CD4-positive, alpha-beta T cell treated with Interleukin-1 beta for 1 hour (primary cell): Measurements from ENCODE around the gene RNF19B.
A peak's percentile ranks its signal among the peaks of the same experiment; 100 is the strongest.
"Not testable (repeated sequence)": the region's sequence is repeated elsewhere in the genome, so short reads cannot be mapped to it uniquely, and the experiment has no call there.

ENCODE experiments used
- DNase-seq, 2 donors: peaks; one replicate each; pipeline ENCODE4 v3.0.0-alpha.2; 2020 to 2022

The RNF19B gene

GRCh38 chr1:32991819-32992488 lies 27.3 kb upstream of the RNF19B start:
- DNase-seq = no peak

GRCh38 chr1:32991386-32991785 lies 26.8 kb upstream of the RNF19B start:
- DNase-seq = no peak

GRCh38 chr1:32990887-32991286 lies 26.3 kb upstream of the RNF19B start:
- no peak for DNase-seq

- peak in 1 of 2 donors; percentile 77 for DNase-seq
Measured at GRCh38 chr1:32989160-32990050, 24.8 kb upstream of the RNF19B start.

DNA sequence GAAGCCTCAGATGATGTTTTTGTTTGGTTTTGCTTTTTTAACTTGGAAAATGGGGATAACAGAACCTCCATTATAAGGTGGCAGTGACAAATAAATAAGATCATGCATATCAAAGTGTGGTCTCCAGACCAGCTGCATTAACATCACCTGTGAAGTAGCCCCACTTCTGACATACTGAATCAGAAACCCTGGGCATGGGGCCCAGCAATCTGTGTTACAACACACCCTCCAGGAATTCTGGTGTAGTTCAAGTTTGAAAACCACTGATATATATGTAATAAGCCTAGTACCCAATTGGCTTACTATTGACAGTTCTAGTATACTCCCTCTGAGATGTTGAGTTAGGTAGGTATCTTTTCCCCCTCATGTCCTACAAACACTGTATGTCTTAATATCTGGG lies 24.1 kb upstream of the RNF19B start:
- no peak for DNase-seq

DNA sequence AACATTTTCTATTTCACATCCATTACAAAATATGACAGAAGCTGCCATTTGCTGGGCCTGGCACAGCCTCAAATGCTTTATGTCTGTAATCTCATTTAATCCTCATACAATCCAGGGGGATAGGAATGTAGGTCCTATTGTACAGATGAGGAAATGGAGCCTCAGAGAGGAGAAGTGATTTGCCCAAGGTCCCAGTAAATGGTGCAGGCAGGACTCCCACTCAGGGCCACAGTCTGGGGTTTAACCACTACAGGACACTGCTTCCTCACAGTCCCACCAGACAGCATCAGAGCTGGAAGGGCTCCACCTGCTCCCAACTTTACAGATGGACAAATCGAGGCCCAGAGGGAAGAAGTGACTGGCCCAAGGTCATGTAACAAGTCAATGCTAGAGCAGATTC lies 20.6 kb upstream of the RNF19B start:
- DNase-seq = no peak

DNA sequence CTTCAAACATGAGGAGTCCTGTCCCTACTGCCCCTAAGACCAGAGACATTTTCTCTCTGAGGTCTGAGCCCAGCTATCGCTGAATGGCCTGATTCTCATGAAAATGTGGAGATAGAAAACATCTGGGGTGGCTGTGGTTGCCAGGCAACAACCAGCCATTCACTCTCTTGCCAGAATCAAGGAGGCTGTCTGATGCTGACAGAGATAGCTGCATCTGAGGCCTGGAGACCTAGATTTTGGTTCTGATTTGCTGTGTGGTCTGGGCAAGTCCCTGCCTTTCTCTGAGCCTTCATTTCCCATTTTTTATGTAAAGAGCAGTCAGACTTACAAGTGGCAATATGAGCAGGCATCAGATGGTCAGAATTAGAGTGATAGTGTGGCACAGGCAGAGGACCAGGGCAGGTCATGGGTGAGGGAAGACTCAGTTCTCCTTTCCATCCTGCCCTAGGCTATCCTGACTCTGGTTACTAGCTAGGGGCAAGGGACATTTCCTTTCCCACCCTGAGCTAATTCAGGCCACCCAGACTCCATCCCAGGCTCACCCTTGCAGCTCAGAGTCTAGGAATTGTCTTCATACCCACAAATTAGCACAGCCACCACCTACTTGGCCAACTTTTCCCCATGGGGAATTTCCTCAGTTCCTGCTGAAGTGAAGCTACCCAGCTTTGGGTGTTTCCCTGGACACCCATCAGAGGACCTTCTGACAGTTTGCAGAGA lies 20.0 kb upstream of the RNF19B start:
- DNase-seq = peak; percentile 57 to 76

DNA sequence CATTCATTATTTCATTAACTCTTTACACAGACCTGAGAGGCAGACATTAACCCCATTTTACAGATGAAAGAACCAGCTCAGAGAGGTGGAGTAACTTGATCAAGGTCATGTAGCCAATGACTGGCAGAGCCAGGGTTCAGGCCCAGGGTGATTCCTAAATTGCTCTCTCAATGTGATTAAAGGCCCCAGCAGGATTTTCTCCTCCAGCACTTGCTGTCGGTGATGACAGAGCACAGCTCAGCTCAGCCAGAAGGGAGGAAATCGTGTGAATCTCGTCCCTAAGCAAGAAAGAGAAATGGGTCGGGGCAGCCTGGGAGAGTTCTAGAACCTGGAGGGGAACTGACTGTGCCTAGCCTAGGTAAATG lies 19.5 kb upstream of the RNF19B start:
- no peak for DNase-seq

DNA sequence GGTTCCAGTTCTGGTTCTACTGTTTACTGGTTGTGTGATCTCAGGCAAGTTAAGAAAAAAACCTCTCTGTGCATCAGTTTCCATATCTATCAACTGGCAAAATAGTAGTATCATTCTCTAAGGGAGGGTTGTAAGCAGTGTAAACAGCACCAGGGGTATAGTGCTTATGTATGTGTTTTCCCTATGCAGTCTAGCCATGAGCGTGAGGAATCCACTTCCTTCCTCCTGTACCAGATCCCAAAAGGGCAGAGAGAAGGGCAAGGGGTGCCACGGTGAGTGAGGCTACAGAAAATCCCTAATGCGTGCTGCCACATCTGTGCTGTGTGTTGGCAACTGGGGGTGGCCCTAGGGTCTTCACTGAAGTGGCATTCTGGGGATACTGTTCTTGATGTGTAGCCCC lies 18.4 kb upstream of the RNF19B start:
- no peak for DNase-seq

GRCh38 chr1:32981003-32981901 lies 16.6 kb upstream of the RNF19B start:
- DNase-seq = peak; percentile 84

GRCh38 chr1:32980080-32980479 lies 15.5 kb upstream of the RNF19B start:
- DNase-seq = no peak

GRCh38 chr1:32978854-32979253 lies 14.2 kb upstream of the RNF19B start:
- DNase-seq = no peak

DNA sequence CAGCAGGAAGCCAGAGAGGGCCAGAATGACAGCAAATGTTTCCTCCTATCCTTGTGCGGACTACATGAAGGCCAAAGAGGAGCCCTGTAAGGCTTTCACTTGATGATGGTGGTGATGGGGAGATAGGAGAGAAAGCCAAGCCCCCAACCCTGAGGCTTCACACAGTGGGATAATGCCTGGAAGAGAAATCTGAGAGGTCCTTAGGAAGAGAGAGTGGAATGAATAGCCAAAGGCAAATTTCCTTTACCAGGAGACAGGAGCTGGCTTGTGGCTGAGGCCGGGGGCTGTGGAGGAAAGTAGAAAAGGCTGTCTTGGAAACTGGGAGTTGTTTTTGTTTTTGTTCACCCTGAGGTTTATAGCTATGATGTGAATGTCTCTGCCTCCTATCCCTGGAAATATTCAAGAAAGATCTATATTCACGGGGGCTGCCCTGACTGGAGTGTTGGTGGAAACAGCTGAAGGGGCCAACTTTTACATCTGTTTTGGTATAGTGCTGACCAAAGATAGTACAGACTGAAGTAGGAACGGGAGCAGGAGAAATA lies 13.0 kb upstream of the RNF19B start:
- no peak for DNase-seq

- DNase-seq = not testable (repeated sequence)
Measured at GRCh38 chr1:32975055-32975454, 10.4 kb upstream of the RNF19B start.

GRCh38 chr1:32973458-32973857 lies 8.8 kb upstream of the RNF19B start:
- not testable (repeated sequence) for DNase-seq

DNA sequence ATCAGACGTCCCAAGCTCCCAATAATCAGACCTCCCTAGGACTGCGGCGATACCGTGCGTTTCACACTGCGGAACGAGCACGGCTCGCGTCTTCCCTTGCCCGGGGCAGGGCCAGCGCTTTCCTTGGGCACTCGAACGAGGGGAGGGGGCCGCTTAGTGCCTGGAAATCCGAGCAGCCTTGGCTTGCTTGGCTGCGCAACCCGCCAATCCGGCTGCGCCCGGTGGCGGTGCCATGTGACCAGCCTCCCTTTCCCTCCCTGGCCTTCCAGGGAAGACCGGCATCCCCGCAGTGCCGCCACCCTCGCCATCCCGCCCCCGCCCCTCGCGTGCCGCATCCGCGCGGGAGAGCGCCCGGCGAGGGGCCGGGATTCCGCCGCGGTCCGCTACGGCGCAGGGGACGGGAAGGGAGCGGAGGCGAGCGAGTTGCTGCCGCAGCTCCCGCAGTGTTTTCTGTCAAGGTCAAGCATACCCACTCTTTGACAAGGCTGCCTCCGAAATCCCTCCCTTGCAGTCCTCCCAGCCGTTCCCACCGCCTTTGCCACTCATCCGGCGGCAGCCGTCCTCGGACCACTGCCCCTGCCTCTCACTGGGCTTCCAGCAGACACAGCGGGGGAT lies 8.3 kb upstream of the RNF19B start:
- no peak for DNase-seq

DNA sequence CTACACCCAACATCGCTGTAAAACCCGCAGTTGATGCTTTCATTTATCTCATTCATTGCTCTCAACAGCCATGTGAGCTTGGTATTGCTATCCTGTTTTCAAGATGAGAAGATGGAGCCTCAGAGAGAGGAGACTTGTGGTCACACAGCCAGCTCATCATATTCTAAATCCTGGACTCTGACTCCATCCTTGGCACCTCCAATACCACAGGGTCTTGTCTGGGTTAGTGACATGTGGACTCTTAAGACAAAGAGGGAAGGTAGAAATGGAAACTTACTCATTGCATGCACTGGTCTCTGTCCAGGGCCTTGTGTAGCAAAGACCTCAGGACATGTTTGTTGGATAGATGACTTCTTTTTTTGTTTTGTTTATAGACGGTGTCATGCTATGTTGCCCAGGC lies 7.0 kb upstream of the RNF19B start:
- DNase-seq = no peak

DNA sequence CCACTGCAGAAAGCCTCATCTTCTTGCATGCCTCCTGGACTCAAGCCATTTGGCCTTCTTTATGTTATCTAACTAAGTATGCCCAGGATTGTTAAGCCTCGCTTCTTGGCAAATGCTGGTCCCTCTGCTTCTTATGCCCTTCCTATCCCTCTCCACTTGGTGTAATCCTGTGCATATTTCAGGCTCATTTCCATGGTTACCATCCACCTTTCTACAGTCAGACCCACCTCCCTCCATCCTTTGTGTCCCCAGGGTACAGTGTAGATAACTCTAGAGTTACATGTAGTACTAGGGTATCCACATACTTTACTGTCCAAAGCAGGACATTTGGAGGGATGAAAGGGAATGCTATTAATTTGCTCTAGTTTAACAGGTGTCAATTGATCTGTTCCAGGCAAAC lies 6.5 kb upstream of the RNF19B start:
- DNase-seq = no peak

- no peak for DNase-seq
Measured at GRCh38 chr1:32969566-32969965, 5.0 kb upstream of the RNF19B start.

DNA sequence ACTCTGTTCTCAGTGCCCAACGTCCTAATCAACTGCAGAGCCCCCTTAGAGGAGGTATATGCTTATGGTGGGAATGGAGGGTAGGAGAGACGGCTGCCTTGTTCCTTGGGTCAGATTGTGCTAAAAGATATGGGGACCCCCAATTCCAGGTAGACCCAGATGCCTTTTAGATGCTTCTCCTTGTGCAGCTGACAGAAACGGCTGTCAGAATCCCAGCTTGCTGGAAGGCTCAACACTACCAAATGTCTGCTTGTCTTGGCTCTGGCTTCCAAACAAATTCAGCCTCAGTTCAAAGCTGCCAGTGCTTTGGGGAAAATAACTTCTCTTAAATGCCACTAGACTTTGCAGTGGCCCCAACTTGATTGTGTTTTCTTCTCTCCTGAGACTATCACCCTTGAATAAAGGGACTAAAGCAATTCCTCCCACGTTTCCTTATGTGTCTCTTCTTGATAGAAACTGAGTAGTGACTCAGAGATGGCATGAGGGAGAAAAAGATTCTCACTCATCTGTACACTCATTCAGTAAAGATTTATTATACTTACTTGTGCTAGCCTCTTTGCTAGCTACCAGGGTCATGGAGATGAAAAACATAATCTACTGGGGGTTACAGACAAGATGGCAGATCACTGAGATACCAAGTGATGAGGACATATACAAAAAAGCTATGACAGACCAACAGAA lies 3.4 kb upstream of the RNF19B start:
- no peak for DNase-seq

DNA sequence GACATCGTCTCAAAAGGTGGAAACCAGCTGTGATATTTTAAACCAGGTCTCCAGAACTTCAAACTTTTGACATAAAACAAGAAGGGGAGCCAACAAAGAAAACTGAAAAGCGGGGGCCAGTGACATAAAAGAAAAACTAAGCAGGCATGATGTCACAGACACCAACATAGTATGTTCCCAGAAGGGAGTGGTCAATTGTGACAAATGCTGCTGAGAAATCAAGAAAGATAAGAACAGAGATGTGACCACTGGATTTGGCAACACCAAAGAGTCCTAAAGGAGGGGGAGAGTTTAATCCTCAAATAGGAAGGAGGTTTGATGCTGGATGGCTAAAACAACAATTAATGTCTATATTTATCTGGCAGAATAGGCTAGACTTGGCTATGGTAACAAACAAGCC lies 2.3 kb upstream of the RNF19B start:
- DNase-seq = no peak
